Gastroesophageal sphincter (tissue), 3 donors: ENCODE results near the gene MICAL3.

Source experiments
- POLR2A ChIP-seq, 2 donors: fragments of 450-650 bp; IDR thresholded peaks; one replicate each; pipeline ENCODE4 v1.6.1; 2017; ENCODE audit warnings: antibody characterized with exemption in 2 of 2, mild to moderate bottlenecking in 2 of 2, moderate library complexity in 1 of 2
- TF ChIP-seq, protein P1 (sequence below), 4 experiments: fragments of 200-600 bp in 2 of 4; fragments of 450-650 bp in 2 of 4; sonication (generic) in 1 of 4; IDR thresholded peaks; one replicate each; pipeline ENCODE4 v1.5.1; 2017 to 2019; ENCODE audit warnings: antibody characterized with exemption in 4 of 4, mild to moderate bottlenecking in 2 of 4, moderate library complexity in 2 of 4

DNA sequence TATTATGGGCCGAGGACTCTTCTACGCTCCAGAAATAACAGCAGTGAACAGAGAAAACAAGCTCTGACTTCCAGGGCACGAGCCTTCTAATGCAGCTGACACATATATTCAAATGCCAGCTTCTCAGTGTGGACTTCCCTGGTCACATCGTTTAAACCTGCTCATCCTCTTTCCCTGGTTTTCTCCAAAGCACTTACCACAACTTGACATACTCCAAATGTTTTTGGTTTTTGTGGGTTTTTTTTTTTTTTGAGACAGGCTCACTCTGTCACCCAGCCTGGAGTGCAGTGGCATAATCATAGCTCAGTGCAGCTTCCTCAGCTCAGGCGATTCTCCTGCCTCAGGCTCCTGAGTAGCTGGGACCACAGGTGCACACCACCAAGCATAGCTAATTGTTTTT is 105.5 kb downstream of the MICAL3 start:
- TF ChIP-seq, protein P1, sequence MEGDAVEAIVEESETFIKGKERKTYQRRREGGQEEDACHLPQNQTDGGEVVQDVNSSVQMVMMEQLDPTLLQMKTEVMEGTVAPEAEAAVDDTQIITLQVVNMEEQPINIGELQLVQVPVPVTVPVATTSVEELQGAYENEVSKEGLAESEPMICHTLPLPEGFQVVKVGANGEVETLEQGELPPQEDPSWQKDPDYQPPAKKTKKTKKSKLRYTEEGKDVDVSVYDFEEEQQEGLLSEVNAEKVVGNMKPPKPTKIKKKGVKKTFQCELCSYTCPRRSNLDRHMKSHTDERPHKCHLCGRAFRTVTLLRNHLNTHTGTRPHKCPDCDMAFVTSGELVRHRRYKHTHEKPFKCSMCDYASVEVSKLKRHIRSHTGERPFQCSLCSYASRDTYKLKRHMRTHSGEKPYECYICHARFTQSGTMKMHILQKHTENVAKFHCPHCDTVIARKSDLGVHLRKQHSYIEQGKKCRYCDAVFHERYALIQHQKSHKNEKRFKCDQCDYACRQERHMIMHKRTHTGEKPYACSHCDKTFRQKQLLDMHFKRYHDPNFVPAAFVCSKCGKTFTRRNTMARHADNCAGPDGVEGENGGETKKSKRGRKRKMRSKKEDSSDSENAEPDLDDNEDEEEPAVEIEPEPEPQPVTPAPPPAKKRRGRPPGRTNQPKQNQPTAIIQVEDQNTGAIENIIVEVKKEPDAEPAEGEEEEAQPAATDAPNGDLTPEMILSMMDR (IDR thresholded peaks at IDR 0.05), result no peak
- no peak for TF ChIP-seq POLR2A (IDR thresholded peaks at IDR 0.05)
